ENCODE measurements around the gene CADPS.

Gene CADPS

GRCh38 chr3:62502315-62503300 is 372.6 kb downstream of the CADPS start:
- TF ChIP-seq GATA2 (IDR thresholded peaks at IDR 0.05; ENCODE audit: low read depth, low read length) = no peak
- TF ChIP-seq GATA3 (IDR thresholded peaks at IDR 0.05; ENCODE audit: low read depth, low read length) = no peak

GRCh38 chr3:62501289-62501668 is 373.9 kb downstream of the CADPS start:
- TF ChIP-seq GATA3 (IDR thresholded peaks at IDR 0.05; ENCODE audit: low read depth, low read length) = no peak
- TF ChIP-seq GATA2 (IDR thresholded peaks at IDR 0.05; ENCODE audit: low read depth, low read length) = no peak

- TF ChIP-seq GATA2 (IDR thresholded peaks at IDR 0.05; ENCODE audit: low read depth, low read length) (peak; percentile 34; the same call in 1 of the 2 replicates), GATA3 (IDR thresholded peaks at IDR 0.05; ENCODE audit: low read depth, low read length) (no peak)
These were observed 374.5 kb downstream of the CADPS start for GRCh38 chr3:62500556-62501288.

- TF ChIP-seq GATA2 (IDR thresholded peaks at IDR 0.05; ENCODE audit: low read depth, low read length) = no peak
- no peak for TF ChIP-seq GATA3 (IDR thresholded peaks at IDR 0.05; ENCODE audit: low read depth, low read length)
These were observed 378.1 kb downstream of the CADPS start for GRCh38 chr3:62497156-62497555.

GRCh38 chr3:62496503-62496902 is 378.7 kb downstream of the CADPS start:
- TF ChIP-seq GATA3 (IDR thresholded peaks at IDR 0.05; ENCODE audit: low read depth, low read length) = no peak
- TF ChIP-seq GATA2 (IDR thresholded peaks at IDR 0.05; ENCODE audit: low read depth, low read length) = no peak

- no peak for TF ChIP-seq GATA2 (IDR thresholded peaks at IDR 0.05; ENCODE audit: low read depth, low read length)
- TF ChIP-seq GATA3 (IDR thresholded peaks at IDR 0.05; ENCODE audit: low read depth, low read length) = no peak
These were observed 382.0 kb downstream of the CADPS start for GRCh38 chr3:62493109-62493801.

GRCh38 chr3:62482961-62483360 is 392.3 kb downstream of the CADPS start:
- TF ChIP-seq GATA3 (IDR thresholded peaks at IDR 0.05; ENCODE audit: low read depth, low read length) = no peak
- TF ChIP-seq GATA2 (IDR thresholded peaks at IDR 0.05; ENCODE audit: low read depth, low read length) = no peak

- TF ChIP-seq GATA2 (IDR thresholded peaks at IDR 0.05; ENCODE audit: low read depth, low read length) (no peak), GATA3 (IDR thresholded peaks at IDR 0.05; ENCODE audit: low read depth, low read length) (no peak)
These were observed 393.3 kb downstream of the CADPS start for GRCh38 chr3:62481962-62482361.

- TF ChIP-seq GATA2 (IDR thresholded peaks at IDR 0.05; ENCODE audit: low read depth, low read length) = peak; percentile 43
- peak; percentile 85 for TF ChIP-seq GATA3 (IDR thresholded peaks at IDR 0.05; ENCODE audit: low read depth, low read length)
These were observed 395.2 kb downstream of the CADPS start for GRCh38 chr3:62480056-62480455.

- TF ChIP-seq GATA3 (IDR thresholded peaks at IDR 0.05; ENCODE audit: low read depth, low read length) = no peak
- TF ChIP-seq GATA2 (IDR thresholded peaks at IDR 0.05; ENCODE audit: low read depth, low read length) = no peak
These were observed 395.9 kb downstream of the CADPS start for GRCh38 chr3:62479326-62479725.

- TF ChIP-seq GATA3 (IDR thresholded peaks at IDR 0.05; ENCODE audit: low read depth, low read length) (no peak), GATA2 (IDR thresholded peaks at IDR 0.05; ENCODE audit: low read depth, low read length) (no peak)
These were observed 399.9 kb downstream of the CADPS start for GRCh38 chr3:62475306-62475705.

- TF ChIP-seq GATA2 (IDR thresholded peaks at IDR 0.05; ENCODE audit: low read depth, low read length) = no peak
- TF ChIP-seq GATA3 (IDR thresholded peaks at IDR 0.05; ENCODE audit: low read depth, low read length) = no peak
These were observed 407.1 kb downstream of the CADPS start for GRCh38 chr3:62467966-62468722.

GRCh38 chr3:62462788-62463187 is 412.4 kb downstream of the CADPS start:
- no peak for TF ChIP-seq GATA2 (IDR thresholded peaks at IDR 0.05; ENCODE audit: low read depth, low read length)
- no peak for TF ChIP-seq GATA3 (IDR thresholded peaks at IDR 0.05; ENCODE audit: low read depth, low read length)

Data from SH-SY5Y (cell line).